HG03064 (cell line): Measurements from ENCODE around the gene NR5A1.

Source experiments
- ATAC-seq: cut with Tn5 transposase; IDR thresholded peaks from one replicate; pipeline ENCODE4 v1.9.1; 2021; ENCODE audit warnings: low read depth; ENCODE audit not compliant: unreplicated experiment

NR5A1 gene

GRCh38 chr9:124468061-124468740 lies 39.0 kb downstream of the NR5A1 start:
- no peak for ATAC-seq

GRCh38 chr9:124467410-124468060 lies 39.7 kb downstream of the NR5A1 start:
- no peak for ATAC-seq

GRCh38 chr9:124465736-124466135 lies 41.5 kb downstream of the NR5A1 start:
- no peak for ATAC-seq

GRCh38 chr9:124462739-124463138 lies 44.5 kb downstream of the NR5A1 start:
- ATAC-seq = no peak

GRCh38 chr9:124458441-124458840 lies 48.8 kb downstream of the NR5A1 start:
- ATAC-seq = no peak

- no peak for ATAC-seq
Observed at GRCh38 chr9:124457887-124458431, 49.2 kb downstream of the NR5A1 start.

GRCh38 chr9:124457079-124457886 lies 49.9 kb downstream of the NR5A1 start:
- no peak for ATAC-seq

- no peak for ATAC-seq
Observed at GRCh38 chr9:124456341-124457078, 50.7 kb downstream of the NR5A1 start.

GRCh38 chr9:124455820-124456219 lies 51.4 kb downstream of the NR5A1 start:
- ATAC-seq = no peak

GRCh38 chr9:124454791-124455443 lies 52.3 kb downstream of the NR5A1 start:
- ATAC-seq = no peak

GRCh38 chr9:124454296-124454695 lies 52.9 kb downstream of the NR5A1 start:
- ATAC-seq = no peak

- no peak for ATAC-seq
Observed at GRCh38 chr9:124453586-124454191, 53.5 kb downstream of the NR5A1 start.

GRCh38 chr9:124452841-124453585 lies 54.2 kb downstream of the NR5A1 start:
- ATAC-seq = no peak

- ATAC-seq = no peak
Observed at GRCh38 chr9:124452326-124452725, 54.9 kb downstream of the NR5A1 start.

GRCh38 chr9:124450931-124451661 lies 56.1 kb downstream of the NR5A1 start:
- no peak for ATAC-seq

GRCh38 chr9:124450241-124450924 lies 56.8 kb downstream of the NR5A1 start, which contains the start of gene ADGRD2:
ADGRD2 (plus strand) TSS chr9:124450451; CDS start chr9:124451667, 1,216 bp downstream.
- ATAC-seq = no peak

GRCh38 chr9:124449381-124450151 lies 57.6 kb downstream of the NR5A1 start:
- no peak for ATAC-seq
